ENCODE data around the gene SNX1.

Gene SNX1

GRCh38 chr15:64138331-64138941 lies 42.7 kb downstream of the SNX1 start:
- no peak overlapping the region for H3K4me3 ChIP-seq (ENCODE audit: low read length)
- no peak for DNase-seq (ENCODE audit: low read depth, low spot score)

- no peak overlapping the region for H3K4me3 ChIP-seq (ENCODE audit: low read length)
These were observed 46.2 kb downstream of the SNX1 start for GRCh38 chr15:64141798-64142512.

GRCh38 chr15:64143276-64143675 lies 47.5 kb downstream of the SNX1 start:
- no peak overlapping the region for H3K4me3 ChIP-seq (ENCODE audit: low read length)
- no peak for DNase-seq (ENCODE audit: low read depth, low spot score)

More at GRCh38 chr15:64141798-64142512, 46.2 kb downstream of the SNX1 start:
- no peak for DNase-seq (ENCODE audit: low read depth, low spot score)

DNA sequence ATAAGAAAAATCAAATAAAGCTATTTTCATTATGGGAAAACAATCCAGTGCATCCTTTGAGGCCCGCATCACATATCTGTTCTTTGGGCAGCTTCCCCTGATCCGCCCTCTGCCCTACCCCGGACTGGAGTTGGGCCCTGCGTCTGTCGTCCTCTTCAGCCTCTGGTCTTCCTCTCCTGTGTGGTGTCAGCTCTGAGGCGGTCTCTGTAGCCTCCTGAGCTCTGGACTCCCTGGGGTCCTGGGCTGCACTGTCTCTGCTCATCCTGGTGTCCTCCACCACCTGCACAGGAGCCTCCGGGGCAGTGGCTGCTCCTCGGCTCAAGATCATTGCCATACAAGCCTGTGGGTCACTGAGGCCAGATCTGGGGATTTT lies 48.4 kb downstream of the SNX1 start:
- H3K4me3 ChIP-seq (ENCODE audit: low read length): no peak overlapping the region
- DNase-seq (ENCODE audit: low read depth, low spot score): no peak

GRCh38 chr15:64144565-64145281 lies 48.9 kb downstream of the SNX1 start:
- no peak overlapping the region for H3K4me3 ChIP-seq (ENCODE audit: low read length)

DNA sequence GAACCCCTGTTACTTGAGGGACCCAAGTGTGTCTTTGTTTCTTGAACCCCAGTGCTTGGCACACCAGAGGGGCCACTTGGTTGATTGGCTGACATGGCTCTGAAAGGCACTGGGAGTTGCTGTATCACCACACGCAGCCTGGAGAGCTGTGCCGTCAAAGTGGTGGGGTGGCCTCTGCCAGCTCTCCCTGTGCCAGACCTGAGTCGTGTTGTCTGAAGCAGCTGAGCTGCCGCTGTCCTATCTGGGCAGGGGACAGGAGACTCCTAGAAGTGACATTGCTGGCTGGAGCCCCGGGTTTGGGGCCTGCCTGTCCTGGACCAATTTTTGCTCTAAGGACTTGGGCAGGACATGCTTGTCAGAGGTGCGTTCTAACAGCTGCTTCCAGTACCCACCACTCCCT lies 50.3 kb downstream of the SNX1 start:
- no peak for DNase-seq (ENCODE audit: low read depth, low spot score)
- no peak overlapping the region for H3K4me3 ChIP-seq (ENCODE audit: low read length)

More at GRCh38 chr15:64144565-64145281, 48.9 kb downstream of the SNX1 start:
- no peak for DNase-seq (ENCODE audit: low read depth, low spot score)

DNA sequence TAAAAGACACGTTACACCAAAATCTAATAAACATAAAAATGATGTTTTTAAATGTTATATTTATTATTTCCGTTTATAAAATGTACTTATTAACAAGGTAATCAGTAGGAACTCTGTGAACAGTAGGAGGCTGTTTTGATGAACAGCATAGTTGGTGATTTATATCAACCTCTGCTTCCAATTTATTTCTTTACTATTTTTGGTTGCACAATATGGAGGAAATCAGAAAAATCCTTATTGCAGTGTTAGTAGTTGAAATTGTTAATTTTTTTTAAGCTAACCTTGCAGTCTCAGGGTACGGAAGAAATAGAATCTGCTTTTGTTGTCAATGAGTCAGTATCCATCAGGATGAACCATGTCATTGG lies 50.7 kb downstream of the SNX1 start:
- DNase-seq (ENCODE audit: low read depth, low spot score): no peak
- H3K4me3 ChIP-seq (ENCODE audit: low read length): no peak overlapping the region

- no peak overlapping the region for H3K4me3 ChIP-seq (ENCODE audit: low read length)
- DNase-seq (ENCODE audit: low read depth, low spot score): no peak
These were observed 51.3 kb downstream of the SNX1 start for GRCh38 chr15:64146885-64147681.

- no peak for DNase-seq (ENCODE audit: low read depth, low spot score)
- no peak overlapping the region for H3K4me3 ChIP-seq (ENCODE audit: low read length)
These were observed 52.4 kb downstream of the SNX1 start for GRCh38 chr15:64148168-64148567.

GRCh38 chr15:64148581-64148980 lies 52.8 kb downstream of the SNX1 start:
- no peak for DNase-seq (ENCODE audit: low read depth, low spot score)
- no peak overlapping the region for H3K4me3 ChIP-seq (ENCODE audit: low read length)

GRCh38 chr15:64149424-64149823 lies 53.6 kb downstream of the SNX1 start:
- peak; percentile 57 for DNase-seq (ENCODE audit: low read depth, low spot score)
- H3K4me3 ChIP-seq (ENCODE audit: low read length): no peak overlapping the region

- H3K4me3 ChIP-seq (ENCODE audit: low read length): no peak overlapping the region
- no peak for DNase-seq (ENCODE audit: low read depth, low spot score)
These were observed 54.3 kb downstream of the SNX1 start for GRCh38 chr15:64149893-64150578.

GRCh38 chr15:64151727-64152506 lies 56.1 kb downstream of the SNX1 start, which contains the start of gene SNX22:
Gene SNX22, plus strand, starts transcription at chr15:64151731. Its CDS starts 45 bp downstream, at chr15:64151776.
- no peak for DNase-seq (ENCODE audit: low read depth, low spot score)
- peak within 1 kb of the TSS; percentile 33 for H3K4me3 ChIP-seq (ENCODE audit: low read length)

- H3K4me3 ChIP-seq (ENCODE audit: low read length): no peak overlapping the region
- no peak for DNase-seq (ENCODE audit: low read depth, low spot score)
These were observed 57.0 kb downstream of the SNX1 start for GRCh38 chr15:64152507-64153387.

DNA sequence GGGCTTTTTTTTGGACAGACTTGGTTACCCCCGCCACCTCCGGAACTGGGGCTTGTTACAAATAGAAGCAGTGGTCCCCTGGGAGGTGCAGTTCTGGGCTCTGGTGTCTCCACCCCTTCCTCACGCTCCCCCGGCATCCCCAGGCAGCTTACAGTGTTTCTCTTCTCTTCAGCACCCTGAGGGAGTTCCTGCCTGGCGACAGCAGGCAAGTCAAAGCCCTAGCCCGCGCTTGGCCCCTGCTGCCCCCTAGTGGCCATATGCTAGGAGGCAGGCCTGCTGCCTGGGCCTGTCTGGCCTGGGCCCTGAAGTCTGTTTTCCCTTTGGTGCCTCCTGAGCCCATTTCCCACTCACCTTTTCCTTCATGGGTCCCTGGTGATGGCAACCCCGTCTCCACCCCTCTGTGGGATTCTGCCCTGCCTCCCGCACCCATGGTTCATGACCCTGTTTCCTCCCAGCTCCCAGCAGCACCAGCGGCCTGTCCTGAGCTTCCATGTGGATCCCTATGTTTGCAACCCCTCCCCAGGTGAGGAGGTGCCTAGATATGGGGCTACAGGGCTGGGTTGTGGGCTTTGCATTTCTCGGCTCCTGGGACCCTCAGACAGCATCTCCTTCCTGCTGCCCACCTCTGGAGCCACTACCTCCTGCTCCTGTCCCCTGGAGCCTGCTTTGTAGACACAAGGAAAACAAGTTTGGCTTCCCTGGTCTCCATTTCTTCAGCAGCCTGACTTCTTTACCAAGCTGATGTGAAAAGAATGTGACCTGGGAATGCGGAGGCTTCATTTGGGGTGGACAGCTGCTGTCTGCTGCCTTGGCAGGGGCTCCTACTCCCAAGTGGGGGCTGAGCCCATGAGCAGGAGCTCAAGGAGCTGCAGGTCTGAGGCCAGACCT lies 57.9 kb downstream of the SNX1 start:
- no peak overlapping the region for H3K4me3 ChIP-seq (ENCODE audit: low read length)
- peak; percentile 77 for DNase-seq (ENCODE audit: low read depth, low spot score)

Data from Jurkat, Clone E6-1 (cell line).